Panc1 (cell line): Measurements from ENCODE around the gene TTC28. TPM values are rescaled to one million over a fixed set of nuclear protein-coding genes. Genes with fewer than 3 reads are reported as not detected.

Experiments
- ATAC-seq: fragments of 200-7000 bp; cut with Tn5 transposase; 2 replicates; pipeline ENCODE4 v1.9.1; 2020; ENCODE audit warnings: mild to moderate bottlenecking, moderate library complexity
- BruUV-seq: library from RNA; stranded (reverse); fragments of 400-500 nt; replicated peaks from 2 replicates; lab custom pipeline; 2021; lab: Mats Ljungman, UMichigan
- CTCF ChIA-PET: fragments of 300-600 bp; sonication (Branson Sonifier 250); formaldehyde crosslinking; loops from one replicate; lab custom pipeline; 2022; ENCODE audit warnings: antibody characterized with exemption; lab: Charles Lee
- POLR2A ChIA-PET: fragments of 300-600 bp; sonication (Branson Sonifier 250); formaldehyde crosslinking; loops from one replicate; lab custom pipeline; 2022; ENCODE audit warnings: antibody characterized with exemption; lab: Charles Lee
- DNase-seq: peaks from one replicate; pipeline ENCODE4 v3.0.0-alpha.2; 2010; ENCODE audit warnings: low read depth, low spot score
- H3K27ac ChIP-seq: 2 replicates; pipeline ENCODE4 v1.5.1; 2011; ENCODE audit warnings: mild to moderate bottlenecking, low read length, inconsistent platforms
- H3K27me3 ChIP-seq: fragments of 200-500 bp; sonication (Bioruptor generic); 2 replicates; pipeline ENCODE4 v1.6.0; 2014; ENCODE audit warnings: low read length, inconsistent platforms; ENCODE audit not compliant: control insufficient read depth, insufficient read depth
- H3K36me3 ChIP-seq: fragments of 200-500 bp; sonication (Bioruptor generic); 2 replicates; pipeline ENCODE4 v1.5.1; 2014; ENCODE audit warnings: inconsistent platforms, mild to moderate bottlenecking, low read length, moderate library complexity; ENCODE audit not compliant: control insufficient read depth, insufficient read depth
- H3K4me1 ChIP-seq: 2 replicates; pipeline ENCODE4 v1.5.1; 2011; ENCODE audit warnings: inconsistent platforms, mild to moderate bottlenecking, low read length, moderate library complexity; ENCODE audit not compliant: control insufficient read depth, insufficient read depth
- H3K4me3 ChIP-seq, 2 experiments: 2 replicates each; pipeline ENCODE4 v1.5.1; 2011 to 2012; ENCODE audit warnings: low read depth in 2 of 2, low read length in 2 of 2, mild to moderate bottlenecking in 2 of 2, inconsistent platforms in 1 of 2, moderate library complexity in 1 of 2
- H3K9me3 ChIP-seq: fragments of 200-500 bp; sonication (Bioruptor generic); 2 replicates; pipeline ENCODE4 v1.5.1; 2014; ENCODE audit warnings: low read depth, mild to moderate bottlenecking, inconsistent platforms, low read length, moderate library complexity; ENCODE audit not compliant: control insufficient read depth, insufficient read depth
- POLR2AphosphoS5 ChIP-seq: IDR thresholded peaks from 2 replicates; pipeline ENCODE4 v1.6.1; 2012; ENCODE audit warnings: mild to moderate bottlenecking, low read depth, low read length, moderate library complexity
- REST ChIP-seq, 2 experiments: IDR thresholded peaks; 2 replicates each; pipeline ENCODE4 v1.6.1; 2011 to 2012; ENCODE audit warnings: low read depth in 2 of 2, control low read depth in 1 of 2, low read length in 1 of 2, mild to moderate bottlenecking in 1 of 2, moderate library complexity in 1 of 2; ENCODE audit not compliant: insufficient read depth in 1 of 2
- SIN3A ChIP-seq: IDR thresholded peaks from 2 replicates; pipeline ENCODE4 v1.6.1; 2012; ENCODE audit warnings: low read depth, mild to moderate bottlenecking, low read length, moderate library complexity, borderline replicate concordance; ENCODE audit not compliant: insufficient read depth
- TCF7L2 ChIP-seq: IDR thresholded peaks from 2 replicates; pipeline ENCODE4 v1.6.1; 2011; ENCODE audit warnings: mild to moderate bottlenecking, low read depth, low read length, inconsistent platforms
- in situ Hi-C: cut with HindIII; loops from 2 replicates; pipeline ENCODE4 v1.10.0; 2016; ENCODE audit warnings: low sequenced_read_pairs, low pct_unique_long_range_greater_than_20kb
- intact Hi-C: fragments of 100-400 bp; cut with micrococcal nuclease; formaldehyde crosslinking; loops from one replicate; pipeline ENCODE4 v1.10.0; 2022; ENCODE audit not compliant: unreplicated experiment
- total RNA-seq: library from RNA; stranded (reverse); gene quantifications from one replicate; pipeline ENCODE4 v1.2.1, GENCODE V29; 2021; ENCODE audit not compliant: unreplicated experiment
- TF ChIP-seq, protein P1 (sequence below): fragments of 450-650 bp; IDR thresholded peaks from 2 replicates; pipeline ENCODE4 v1.5.1; 2017; ENCODE audit warnings: mild to moderate bottlenecking

Gene TTC28
- total RNA-seq, 1 experiment from 2014 or later, result 24.8 TPM

DNA sequence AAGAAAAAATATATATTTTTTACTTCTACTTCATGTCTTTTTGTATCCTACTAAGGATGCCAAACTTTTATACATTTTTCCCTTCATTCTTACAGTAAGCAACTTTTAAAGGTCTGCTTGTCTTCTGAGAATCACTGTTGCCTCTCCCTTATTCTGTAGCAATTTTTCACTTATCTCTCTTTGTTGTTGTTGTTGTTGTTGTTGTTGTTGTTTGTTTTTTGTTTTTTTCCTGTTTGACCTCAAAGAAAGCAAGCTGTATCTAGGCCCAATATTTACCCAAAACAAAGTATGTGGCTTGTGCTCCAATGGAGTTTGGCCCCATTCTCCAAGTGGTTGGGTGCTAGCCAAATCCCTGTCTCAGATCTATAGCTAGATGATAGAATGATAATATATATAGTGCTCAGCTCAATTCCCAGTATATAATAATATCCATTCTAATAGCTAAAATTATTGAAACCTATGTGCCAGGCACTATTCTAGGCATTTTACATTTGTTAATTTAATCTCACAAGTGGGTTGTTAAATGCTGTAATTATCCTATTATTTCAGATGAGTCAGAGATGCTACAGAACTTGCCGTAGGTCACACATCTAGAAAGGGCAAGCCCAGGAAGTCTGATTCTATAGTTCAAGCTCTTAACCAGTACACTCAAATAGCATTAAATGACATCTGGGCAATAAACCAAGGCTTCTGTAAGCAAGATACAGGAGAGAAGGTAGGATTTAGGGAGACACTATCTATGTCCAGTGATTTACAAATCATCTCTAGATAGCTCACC is 555.5 kb downstream of the TTC28 start:
- Histone ChIP-seq H3K4me3 (no peak overlapping the region), H3K27ac (no peak overlapping the region), H3K36me3 (no peaks in the 10 kb centered on the region), H3K4me1 (no peaks in the 10 kb centered on the region), H3K27me3 (no peaks in the 10 kb centered on the region), H3K9me3 (no peaks in the 10 kb centered on the region)
- CTCF ChIA-PET, result no interaction called here
- in situ Hi-C loops, result no loop called here
- intact Hi-C loops, result no loop called here
- POLR2A ChIA-PET, result no interaction called here
- no peak for TF ChIP-seq SIN3A
- TF ChIP-seq REST (IDR thresholded peaks at IDR 0.05; ENCODE audit: insufficient read depth in 1 of 2, low read depth in 2 of 2, low read length in 1 of 2), result no peak
- BruUV-seq, result no TSS peak
- ATAC-seq, result no peak
- no peak for DNase-seq

- Histone ChIP-seq H3K27ac (no peak overlapping the region), H3K27me3 (no peaks in the 10 kb centered on the region), H3K4me3 (no peak overlapping the region), H3K4me1 (no peaks in the 10 kb centered on the region; the same call in 1 of the 2 replicates), H3K9me3 (no peaks in the 10 kb centered on the region), H3K36me3 (no peaks in the 10 kb centered on the region)
- no peak for ATAC-seq
- BruUV-seq, result no TSS peak
- TF ChIP-seq POLR2AphosphoS5 (no peak), REST (IDR thresholded peaks at IDR 0.05; ENCODE audit: insufficient read depth in 1 of 2, low read depth in 2 of 2, low read length in 1 of 2) (no peak), SIN3A (no peak), TCF7L2 (no peak)
- TF ChIP-seq, protein P1, sequence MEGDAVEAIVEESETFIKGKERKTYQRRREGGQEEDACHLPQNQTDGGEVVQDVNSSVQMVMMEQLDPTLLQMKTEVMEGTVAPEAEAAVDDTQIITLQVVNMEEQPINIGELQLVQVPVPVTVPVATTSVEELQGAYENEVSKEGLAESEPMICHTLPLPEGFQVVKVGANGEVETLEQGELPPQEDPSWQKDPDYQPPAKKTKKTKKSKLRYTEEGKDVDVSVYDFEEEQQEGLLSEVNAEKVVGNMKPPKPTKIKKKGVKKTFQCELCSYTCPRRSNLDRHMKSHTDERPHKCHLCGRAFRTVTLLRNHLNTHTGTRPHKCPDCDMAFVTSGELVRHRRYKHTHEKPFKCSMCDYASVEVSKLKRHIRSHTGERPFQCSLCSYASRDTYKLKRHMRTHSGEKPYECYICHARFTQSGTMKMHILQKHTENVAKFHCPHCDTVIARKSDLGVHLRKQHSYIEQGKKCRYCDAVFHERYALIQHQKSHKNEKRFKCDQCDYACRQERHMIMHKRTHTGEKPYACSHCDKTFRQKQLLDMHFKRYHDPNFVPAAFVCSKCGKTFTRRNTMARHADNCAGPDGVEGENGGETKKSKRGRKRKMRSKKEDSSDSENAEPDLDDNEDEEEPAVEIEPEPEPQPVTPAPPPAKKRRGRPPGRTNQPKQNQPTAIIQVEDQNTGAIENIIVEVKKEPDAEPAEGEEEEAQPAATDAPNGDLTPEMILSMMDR, result no peak
- intact Hi-C loops, result no loop called here
- DNase-seq, result no peak
- CTCF ChIA-PET, result no interaction called here
- POLR2A ChIA-PET, result no interaction called here
- in situ Hi-C loops, result no loop called here
These were observed 558.7 kb downstream of the TTC28 start for GRCh38 chr22:28120691-28121592.
